GM18907 (cell line): Measurements from ENCODE around the gene OR2T1.
"Not testable (repeated sequence)": the region's sequence is repeated elsewhere in the genome, so short reads cannot be mapped to it uniquely, and the experiment has no call there.

Experiments used
- ATAC-seq: cut with Tn5 transposase; IDR thresholded peaks from one replicate; pipeline ENCODE4 v1.9.1; 2021; ENCODE audit warnings: mild to moderate bottlenecking, moderate library complexity; ENCODE audit not compliant: unreplicated experiment

The OR2T1 gene

DNA sequence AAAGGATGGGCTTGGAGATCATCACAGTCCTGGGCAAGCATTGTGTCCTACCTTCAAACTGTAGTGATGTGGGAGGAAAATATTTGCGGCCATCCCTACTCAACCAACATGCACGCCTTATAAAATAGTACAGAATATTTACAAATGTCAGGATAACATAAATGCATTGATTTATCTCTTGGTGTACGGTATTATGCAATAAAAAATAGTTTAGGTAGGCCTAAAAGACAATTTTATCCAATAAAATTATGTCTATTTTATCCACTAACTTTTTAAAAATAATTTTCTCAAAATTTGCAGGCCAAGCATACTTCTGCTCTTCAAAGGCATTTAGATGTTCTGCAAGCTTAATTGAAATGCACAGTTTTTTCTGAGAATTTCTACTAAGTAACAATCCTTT lies at the start of gene OR2T1:
Gene OR2T1, plus strand, starts transcription at position 301 of the 400 bp plus-strand sequence. CDS start 3,100 bp downstream, outside the sequence.
- no peak for ATAC-seq

- ATAC-seq = no peak
These were observed 43.4 kb upstream of the OR2T1 start for GRCh38 chr1:248359415-248359814.

- no peak for ATAC-seq
These were observed 41.6 kb upstream of the OR2T1 start, which contains the start of gene OR2T4 for GRCh38 chr1:248361121-248361715. Gene OR2T4 (plus strand): TSS chr1:248361665. CDS start chr1:248361665, 0 bp downstream.

DNA sequence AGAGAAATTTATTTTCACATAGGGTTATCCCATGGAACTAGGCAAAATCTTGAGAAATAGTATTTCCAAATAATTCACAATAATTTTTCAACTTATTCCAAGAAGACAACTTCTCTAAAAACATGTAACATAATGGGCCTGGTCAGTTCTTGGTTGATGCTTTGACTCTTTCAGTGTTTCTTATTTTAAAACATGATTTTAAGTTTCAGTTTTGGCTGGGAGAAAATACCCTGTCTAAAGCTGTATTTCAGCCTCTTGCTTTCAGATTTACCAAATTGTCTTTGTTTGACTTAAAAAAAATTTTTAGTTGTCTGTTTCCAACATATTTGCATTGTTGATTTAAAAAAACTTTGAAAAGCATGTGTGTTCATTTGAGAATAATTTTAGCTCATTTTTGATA lies 36.2 kb upstream of the OR2T1 start:
- ATAC-seq = no peak

GRCh38 chr1:248372394-248372793 lies 30.5 kb upstream of the OR2T1 start:
- ATAC-seq = peak; percentile 74

DNA sequence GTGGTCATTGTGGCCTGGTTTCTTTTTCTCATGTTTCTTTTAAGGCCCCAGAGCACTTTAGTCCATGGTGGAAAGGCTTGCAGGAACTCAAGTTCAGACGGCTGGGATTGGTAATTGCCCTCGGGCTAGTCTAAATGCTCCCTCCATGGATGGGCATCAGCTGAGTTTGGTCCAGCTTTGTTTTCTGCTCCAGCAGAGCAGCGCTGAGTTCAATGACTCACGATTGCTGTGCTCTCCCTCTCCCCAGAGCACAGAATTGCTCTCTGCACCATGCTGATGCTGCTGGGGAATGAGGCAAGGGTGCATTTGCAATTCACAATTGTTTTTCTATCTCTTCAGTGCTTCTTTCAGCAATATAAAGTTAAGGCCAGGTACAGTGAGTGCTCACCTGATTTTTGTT lies 29.1 kb upstream of the OR2T1 start:
- no peak for ATAC-seq

DNA sequence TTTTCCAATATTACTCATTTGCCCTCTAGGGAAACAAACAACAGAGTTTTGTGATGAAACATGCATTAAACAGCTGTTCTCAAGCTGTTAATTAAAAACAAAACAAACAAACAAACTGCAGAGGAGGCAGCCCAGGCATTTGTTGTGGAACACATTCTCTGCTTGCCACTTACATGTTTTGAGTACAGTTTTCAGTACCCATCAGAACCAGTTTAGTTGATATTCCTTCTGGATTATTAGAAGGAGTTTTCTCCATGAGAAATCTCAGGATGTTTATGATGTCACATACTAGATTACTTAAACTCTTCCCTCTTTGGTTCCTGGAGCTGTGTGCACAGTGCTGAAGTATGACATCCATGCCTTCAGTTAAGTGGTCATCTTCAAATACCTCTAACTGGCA lies 27.4 kb upstream of the OR2T1 start, which contains the start of gene OR2T6:
Gene OR2T6, plus strand, starts transcription at position 301 of the 400 bp plus-strand sequence. CDS start 11,863 bp downstream, outside the sequence.
- no peak for ATAC-seq

GRCh38 chr1:248376916-248377315 lies 25.9 kb upstream of the OR2T1 start:
- no peak for ATAC-seq

DNA sequence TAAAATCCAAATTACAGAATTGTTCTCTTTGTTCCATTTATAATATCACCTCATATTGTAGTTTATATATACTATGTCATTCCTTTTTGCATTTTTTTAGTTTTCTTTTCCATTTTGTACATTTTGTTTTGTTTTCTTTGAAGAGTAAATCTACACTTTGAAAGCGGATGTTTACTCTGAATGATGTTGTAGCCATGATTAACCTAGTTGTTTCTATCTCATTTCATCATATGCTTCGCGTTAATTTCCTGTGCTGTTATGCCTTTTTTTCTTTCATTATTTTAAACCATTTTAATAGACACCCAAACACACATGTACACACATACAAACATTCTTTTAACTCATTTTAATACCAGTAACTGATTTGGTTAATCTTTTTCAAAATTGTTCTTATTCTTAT lies 22.0 kb upstream of the OR2T1 start:
- no peak for ATAC-seq

- ATAC-seq = no peak
These were observed 14.4 kb upstream of the OR2T1 start for GRCh38 chr1:248388426-248388825.

GRCh38 chr1:248393050-248393449 lies 9.8 kb upstream of the OR2T1 start:
- ATAC-seq = no peak

DNA sequence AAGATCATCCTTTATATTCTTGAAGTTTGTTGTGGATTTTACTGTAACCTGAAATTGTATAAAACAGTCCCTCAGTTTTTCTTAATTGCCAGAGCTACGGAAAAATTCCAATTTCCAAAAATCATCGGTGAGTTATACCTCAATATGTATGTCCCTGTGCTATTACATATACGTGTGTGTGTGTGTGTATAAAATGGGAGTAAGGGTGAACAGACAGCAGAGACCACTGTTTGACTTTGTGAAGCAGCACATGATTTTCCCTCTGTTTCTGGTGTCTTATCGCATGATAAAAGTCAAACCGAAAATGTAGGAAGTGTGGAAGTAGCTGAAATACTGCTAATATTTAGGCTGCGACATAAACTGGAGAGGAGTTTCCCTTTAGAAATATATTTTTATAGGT lies 1.2 kb downstream of the OR2T1 start:
- no peak for ATAC-seq

- no peak for ATAC-seq
These were observed 4.2 kb downstream of the OR2T1 start for GRCh38 chr1:248406721-248407692.

- no peak for ATAC-seq
These were observed 13.4 kb downstream of the OR2T1 start for GRCh38 chr1:248416226-248416625.

DNA sequence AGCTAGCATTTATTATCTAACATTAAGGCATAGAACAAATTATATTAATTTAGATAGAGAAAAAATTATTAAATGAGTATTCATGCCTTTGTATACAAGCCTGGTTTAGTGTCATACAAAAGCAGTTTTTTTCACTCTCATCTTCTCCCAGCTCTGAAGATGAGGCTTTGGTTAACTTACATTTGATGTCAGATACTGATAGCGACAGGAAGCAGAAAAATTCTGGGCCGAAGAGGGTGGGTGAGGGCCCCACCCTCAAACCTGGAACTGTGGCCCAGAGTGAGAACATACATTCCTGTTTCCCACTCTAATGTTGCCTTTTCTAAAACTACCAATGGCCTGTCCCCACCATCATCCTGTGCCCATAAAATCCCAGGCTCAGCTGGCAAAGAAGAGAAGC lies 15.0 kb downstream of the OR2T1 start:
- no peak for ATAC-seq

- no peak for ATAC-seq
These were observed 18.5 kb downstream of the OR2T1 start for GRCh38 chr1:248421384-248421783.

GRCh38 chr1:248427526-248428191 lies 24.8 kb downstream of the OR2T1 start:
- peak; percentile 51 for ATAC-seq

DNA sequence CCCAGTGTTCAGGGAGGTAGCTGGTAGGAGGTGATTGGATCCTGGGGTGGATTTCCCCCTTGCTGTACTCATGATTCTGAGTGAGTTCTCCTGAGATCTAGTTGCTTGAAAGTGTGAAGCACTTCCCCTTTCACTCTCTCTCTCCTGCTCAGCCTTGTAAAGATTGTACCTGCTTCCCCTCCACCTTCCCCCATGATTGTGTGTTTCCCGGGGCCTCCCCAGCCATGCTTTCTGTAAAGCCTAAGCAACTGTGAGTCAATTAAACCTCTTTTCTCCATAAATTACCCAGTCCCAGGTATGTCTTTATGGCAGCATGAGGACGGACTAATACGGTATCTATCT lies 25.3 kb downstream of the OR2T1 start:
- ATAC-seq = peak; percentile 97

- ATAC-seq = not testable (repeated sequence)
These were observed 28.8 kb downstream of the OR2T1 start for GRCh38 chr1:248431683-248432082.

GRCh38 chr1:248432201-248432600 lies 29.4 kb downstream of the OR2T1 start:
- not testable (repeated sequence) for ATAC-seq

GRCh38 chr1:248433811-248434415 lies 31.1 kb downstream of the OR2T1 start:
- ATAC-seq = not testable (repeated sequence)
